PC-3 (cell line): ENCODE data around the gene SPIRE1. TPM values are rescaled to one million over a fixed set of nuclear protein-coding genes. Genes with fewer than 3 reads are reported as not detected.

Experiments
- ATAC-seq: fragments of 200-7000 bp; cut with Tn5 transposase; 2 replicates; pipeline ENCODE4 v1.9.1; 2020; ENCODE audit warnings: mild to moderate bottlenecking, moderate library complexity
- BruUV-seq: library from RNA; stranded (reverse); fragments of 400-500 nt; replicated peaks from 2 replicates; lab custom pipeline; 2021; lab: Mats Ljungman, UMichigan
- CTCF ChIA-PET: fragments of 300-600 bp; sonication (Branson Sonifier 250); formaldehyde crosslinking; loops from one replicate; lab custom pipeline; 2022; ENCODE audit warnings: antibody characterized with exemption; lab: Charles Lee
- POLR2A ChIA-PET: fragments of 300-600 bp; sonication (Branson Sonifier 250); formaldehyde crosslinking; loops from one replicate; lab custom pipeline; 2022; ENCODE audit warnings: antibody characterized with exemption; ENCODE audit not compliant: unreplicated experiment; lab: Charles Lee
- DNase-seq: peaks from one replicate; pipeline ENCODE4 v3.0.0-alpha.2; 2015
- H2AFZ ChIP-seq: fragments of 300-600 bp; sonication (generic); 2 replicates; pipeline ENCODE4 v1.6.0; 2016; ENCODE audit warnings: antibody characterized with exemption, low read length
- H3F3A ChIP-seq: fragments of 300-600 bp; sonication (generic); one replicate; pipeline ENCODE4 v1.6.0; 2017; ENCODE audit warnings: antibody characterized with exemption, low read length, control low read depth, mild to moderate bottlenecking; ENCODE audit not compliant: unreplicated experiment
- H3K27ac ChIP-seq: fragments of 300-600 bp; sonication (generic); 2 replicates; pipeline ENCODE4 v1.5.1; 2016; ENCODE audit warnings: mild to moderate bottlenecking, low read length
- H3K27me3 ChIP-seq: fragments of 300-600 bp; sonication (generic); 2 replicates; pipeline ENCODE4 v1.6.1; 2016; ENCODE audit warnings: low read length, mixed read lengths
- H3K36me3 ChIP-seq: fragments of 300-600 bp; sonication (generic); 2 replicates; pipeline ENCODE4 v1.6.1; 2016; ENCODE audit warnings: low read depth, mixed run types, low read length, mixed read lengths
- H3K4me1 ChIP-seq: fragments of 300-600 bp; sonication (generic); 2 replicates; pipeline ENCODE4 v1.5.1; 2016; ENCODE audit warnings: low read length; ENCODE audit not compliant: insufficient read depth
- H3K4me2 ChIP-seq: fragments of 300-600 bp; sonication (generic); 2 replicates; pipeline ENCODE4 v1.6.0; 2016; ENCODE audit warnings: low read length
- H3K4me3 ChIP-seq: fragments of 300-600 bp; sonication (generic); 2 replicates; pipeline ENCODE4 v1.5.1; 2016; ENCODE audit warnings: mild to moderate bottlenecking, low read length, mixed read lengths
- H3K79me2 ChIP-seq: fragments of 300-600 bp; sonication (generic); 2 replicates; pipeline ENCODE4 v1.6.1; 2017; ENCODE audit warnings: low read length, mixed read lengths
- H3K9ac ChIP-seq: fragments of 300-600 bp; sonication (generic); 2 replicates; pipeline ENCODE4 v1.6.0; 2016; ENCODE audit warnings: mild to moderate bottlenecking, low read length
- H3K9me2 ChIP-seq: fragments of 300-600 bp; sonication (generic); replicated peaks from 2 replicates; pipeline ENCODE4 v1.6.1; 2016; ENCODE audit warnings: mixed run types, low read length, mixed read lengths
- H3K9me3 ChIP-seq: fragments of 300-600 bp; sonication (generic); 2 replicates; pipeline ENCODE4 v1.6.1; 2016; ENCODE audit warnings: low read length, mixed read lengths
- H4K20me1 ChIP-seq: fragments of 300-600 bp; sonication (generic); 2 replicates; pipeline ENCODE4 v1.6.1; 2016; ENCODE audit warnings: low read length, mixed read lengths
- EZH2 ChIP-seq: fragments of 300-600 bp; sonication (generic); IDR thresholded peaks from one replicate; pipeline ENCODE4 v1.6.1; 2017; ENCODE audit warnings: antibody characterized with exemption, mild to moderate bottlenecking, low read length; ENCODE audit not compliant: unreplicated experiment
- EZH2phosphoT487 ChIP-seq: fragments of 300-600 bp; sonication (generic); IDR thresholded peaks from 2 replicates; pipeline ENCODE4 v1.6.1; 2018; ENCODE audit warnings: mild to moderate bottlenecking, antibody characterized with exemption, low read length, borderline replicate concordance
- intact Hi-C: fragments of 100-400 bp; cut with micrococcal nuclease; formaldehyde crosslinking; loops from 2 replicates; pipeline ENCODE4 v1.9.0; 2023
- total RNA-seq: library from RNA; depleted of rRNA; stranded (reverse); fragments of >200 nt; gene quantifications from 2 replicates; pipeline ENCODE4 v1.2.3, GENCODE V29; 2014
- TF ChIP-seq, protein P1 (sequence below): fragments of 300-600 bp; sonication (generic); conservative IDR thresholded peaks from 2 replicates; pipeline ENCODE4 v1.5.1; 2017; ENCODE audit warnings: antibody characterized with exemption, low read depth, mild to moderate bottlenecking, low read length

SPIRE1 gene
- total RNA-seq, 1 experiment from 2014 or later = 32.4 TPM

DNA sequence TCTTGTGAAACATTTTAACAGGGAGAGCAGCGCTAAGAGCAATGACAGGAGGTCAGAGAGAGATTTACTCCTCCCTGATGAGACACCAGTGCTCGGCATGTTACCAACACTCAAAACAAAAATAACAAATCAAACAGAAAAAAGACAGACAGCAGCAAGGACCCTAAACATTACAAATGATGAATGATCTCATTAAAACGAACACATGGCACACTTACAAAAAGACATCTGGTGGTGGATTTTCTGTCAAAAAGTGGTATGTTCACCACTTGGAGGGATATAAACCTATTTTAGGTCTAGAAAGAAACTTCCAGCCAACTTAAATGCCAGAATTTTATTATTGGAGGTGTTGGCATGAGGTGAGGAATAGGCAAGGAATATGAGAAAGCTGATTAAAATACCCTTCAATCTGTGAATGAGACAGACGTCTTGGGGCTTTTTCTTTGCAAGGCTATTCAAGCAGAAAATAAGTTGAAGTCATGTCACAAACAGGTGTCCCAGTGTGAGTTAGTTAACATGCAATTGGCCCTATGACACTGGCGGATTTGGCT, 137.4 kb downstream of the SPIRE1 start:
- TF ChIP-seq, protein P1, sequence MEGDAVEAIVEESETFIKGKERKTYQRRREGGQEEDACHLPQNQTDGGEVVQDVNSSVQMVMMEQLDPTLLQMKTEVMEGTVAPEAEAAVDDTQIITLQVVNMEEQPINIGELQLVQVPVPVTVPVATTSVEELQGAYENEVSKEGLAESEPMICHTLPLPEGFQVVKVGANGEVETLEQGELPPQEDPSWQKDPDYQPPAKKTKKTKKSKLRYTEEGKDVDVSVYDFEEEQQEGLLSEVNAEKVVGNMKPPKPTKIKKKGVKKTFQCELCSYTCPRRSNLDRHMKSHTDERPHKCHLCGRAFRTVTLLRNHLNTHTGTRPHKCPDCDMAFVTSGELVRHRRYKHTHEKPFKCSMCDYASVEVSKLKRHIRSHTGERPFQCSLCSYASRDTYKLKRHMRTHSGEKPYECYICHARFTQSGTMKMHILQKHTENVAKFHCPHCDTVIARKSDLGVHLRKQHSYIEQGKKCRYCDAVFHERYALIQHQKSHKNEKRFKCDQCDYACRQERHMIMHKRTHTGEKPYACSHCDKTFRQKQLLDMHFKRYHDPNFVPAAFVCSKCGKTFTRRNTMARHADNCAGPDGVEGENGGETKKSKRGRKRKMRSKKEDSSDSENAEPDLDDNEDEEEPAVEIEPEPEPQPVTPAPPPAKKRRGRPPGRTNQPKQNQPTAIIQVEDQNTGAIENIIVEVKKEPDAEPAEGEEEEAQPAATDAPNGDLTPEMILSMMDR = no peak
- TF ChIP-seq EZH2 (no peak), EZH2phosphoT487 (no peak)
- H3K27ac ChIP-seq = no peak overlapping the region
- H3K4me3 ChIP-seq = no peak overlapping the region
- no peak overlapping the region for H3K4me2 ChIP-seq
- no peaks in the 10 kb centered on the region; the same call in 1 of the 2 replicates for H3K9me2 ChIP-seq
- no peaks in the 10 kb centered on the region for H3K79me2 ChIP-seq
- no peaks in the 10 kb centered on the region for H3K9me3 ChIP-seq
- ChIA-PET CTCF (no interaction called here), POLR2A (no interaction called here)
- no peaks in the 10 kb centered on the region for H3F3A ChIP-seq
- H3K27me3 ChIP-seq = no peaks in the 10 kb centered on the region
- no peaks in the 10 kb centered on the region for H3K36me3 ChIP-seq
- H3K4me1 ChIP-seq = no peaks in the 10 kb centered on the region
- ATAC-seq (no peak), DNase-seq (no peak)
- BruUV-seq = no TSS peak
- no peak overlapping the region for H3K9ac ChIP-seq
- intact Hi-C loops = no loop called here
- no peaks in the 10 kb centered on the region for H4K20me1 ChIP-seq
- H2AFZ ChIP-seq = no peak overlapping the region

DNA sequence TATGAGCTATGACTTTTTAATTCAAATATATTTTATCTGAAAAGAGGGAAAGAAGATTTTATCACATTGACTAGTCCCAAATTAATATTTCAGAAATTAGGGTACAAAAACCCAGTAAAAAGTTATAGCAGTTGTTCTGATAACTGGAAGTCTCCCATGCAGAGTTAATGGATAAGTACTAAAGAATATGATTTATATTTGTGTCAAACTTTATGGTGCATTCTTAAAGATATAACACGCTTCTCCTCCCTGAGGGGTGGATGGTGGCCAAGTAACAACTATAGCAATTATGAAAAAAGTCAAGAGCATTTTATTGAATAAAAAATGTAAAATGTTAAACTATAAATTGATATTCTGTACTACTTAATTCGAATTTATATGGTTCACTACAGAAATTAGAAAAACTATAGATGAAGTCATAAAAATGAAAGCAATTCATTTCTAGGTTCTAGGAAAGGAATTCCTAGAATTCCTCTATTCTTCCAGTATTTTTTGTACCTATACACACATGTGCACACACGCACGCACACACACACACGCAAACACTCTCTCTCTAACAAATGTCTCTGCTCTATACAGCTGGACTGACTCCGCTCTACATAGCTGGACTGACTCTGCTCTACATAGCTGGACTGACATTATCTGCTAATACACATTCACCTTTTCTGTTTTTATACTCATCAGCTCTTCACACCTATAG, 138.9 kb downstream of the SPIRE1 start:
- Histone ChIP-seq H3K4me1 (no peaks in the 10 kb centered on the region), H3K4me2 (no peak overlapping the region), H3K79me2 (no peaks in the 10 kb centered on the region), H3K27me3 (no peaks in the 10 kb centered on the region), H3K4me3 (no peak overlapping the region), H3K9me2 (no peaks in the 10 kb centered on the region; the same call in 1 of the 2 replicates), H3K9me3 (no peaks in the 10 kb centered on the region), H4K20me1 (no peaks in the 10 kb centered on the region), H3K36me3 (no peaks in the 10 kb centered on the region), H2AFZ (no peak overlapping the region), H3F3A (no peaks in the 10 kb centered on the region), H3K27ac (no peak overlapping the region), H3K9ac (no peak overlapping the region)
- no peak for TF ChIP-seq EZH2
- no peak for TF ChIP-seq EZH2phosphoT487
- TF ChIP-seq, protein P1 = no peak
- no peak for DNase-seq
- BruUV-seq = no TSS peak
- ATAC-seq = no peak
- ChIA-PET POLR2A (no interaction called here), CTCF (no interaction called here)
- intact Hi-C loops = no loop called here

DNA sequence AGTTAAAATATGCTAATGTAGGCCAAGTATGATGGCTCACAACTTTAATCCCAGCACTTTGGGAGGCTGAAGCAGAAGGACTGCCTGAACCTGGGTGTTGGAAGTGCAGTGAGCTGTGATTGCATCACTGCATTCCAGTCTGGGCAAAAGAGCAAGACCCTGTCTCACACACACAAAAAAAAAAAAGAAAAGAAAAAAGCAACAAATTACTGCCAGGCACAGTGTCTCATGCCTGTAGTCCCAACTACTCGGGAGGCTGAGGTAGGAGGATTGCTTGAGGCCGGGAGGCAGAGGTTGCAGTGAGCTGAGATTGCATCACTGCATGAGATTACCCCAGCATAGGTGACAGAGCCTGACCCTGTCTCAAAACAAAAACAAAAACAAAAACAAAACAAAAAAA, 139.6 kb downstream of the SPIRE1 start:
- no peak for ATAC-seq
- Histone ChIP-seq H3K9me3 (no peaks in the 10 kb centered on the region), H3K4me2 (no peak overlapping the region), H3K79me2 (no peaks in the 10 kb centered on the region), H3K9me2 (no peaks in the 10 kb centered on the region; the same call in 1 of the 2 replicates), H3K27me3 (no peaks in the 10 kb centered on the region), H3K4me1 (no peaks in the 10 kb centered on the region), H3K4me3 (no peak overlapping the region), H3K36me3 (no peaks in the 10 kb centered on the region), H2AFZ (no peak overlapping the region), H3K27ac (no peak overlapping the region), H3F3A (no peaks in the 10 kb centered on the region), H3K9ac (no peak overlapping the region), H4K20me1 (no peaks in the 10 kb centered on the region)
- intact Hi-C loops = no loop called here
- CTCF ChIA-PET = no interaction called here
- TF ChIP-seq, protein P1 = no peak
- TF ChIP-seq EZH2 (no peak), EZH2phosphoT487 (no peak)
- no TSS peak for BruUV-seq
- POLR2A ChIA-PET = no interaction called here
- no peak for DNase-seq
